HT-29 (cell line): ENCODE results near the gene ARMC12. TPM values are rescaled to one million over a fixed set of nuclear protein-coding genes. Genes with fewer than 3 reads are reported as not detected.
"Not testable (repeated sequence)": the region's sequence is repeated elsewhere in the genome, so short reads cannot be mapped to it uniquely, and the experiment has no call there.

Experiments used
- DNase-seq: peaks from one replicate; pipeline ENCODE4 v3.0.0-alpha.2; 2015; ENCODE audit warnings: low spot score
- total RNA-seq: library from RNA; depleted of rRNA; stranded (reverse); fragments of >200 nt; shearing (Covaris generic); gene quantifications from 2 replicates; pipeline ENCODE4 v1.2.3, GENCODE V29; 2014; rRNA removed

Gene ARMC12
- total RNA-seq = not detected in 2 replicates

GRCh38 chr6:35736982-35737412, at the start of gene ARMC12:
Gene ARMC12 (plus strand): TSS chr6:35737032. CDS start chr6:35737109, 77 bp downstream.
- DNase-seq = no peak

DNA sequence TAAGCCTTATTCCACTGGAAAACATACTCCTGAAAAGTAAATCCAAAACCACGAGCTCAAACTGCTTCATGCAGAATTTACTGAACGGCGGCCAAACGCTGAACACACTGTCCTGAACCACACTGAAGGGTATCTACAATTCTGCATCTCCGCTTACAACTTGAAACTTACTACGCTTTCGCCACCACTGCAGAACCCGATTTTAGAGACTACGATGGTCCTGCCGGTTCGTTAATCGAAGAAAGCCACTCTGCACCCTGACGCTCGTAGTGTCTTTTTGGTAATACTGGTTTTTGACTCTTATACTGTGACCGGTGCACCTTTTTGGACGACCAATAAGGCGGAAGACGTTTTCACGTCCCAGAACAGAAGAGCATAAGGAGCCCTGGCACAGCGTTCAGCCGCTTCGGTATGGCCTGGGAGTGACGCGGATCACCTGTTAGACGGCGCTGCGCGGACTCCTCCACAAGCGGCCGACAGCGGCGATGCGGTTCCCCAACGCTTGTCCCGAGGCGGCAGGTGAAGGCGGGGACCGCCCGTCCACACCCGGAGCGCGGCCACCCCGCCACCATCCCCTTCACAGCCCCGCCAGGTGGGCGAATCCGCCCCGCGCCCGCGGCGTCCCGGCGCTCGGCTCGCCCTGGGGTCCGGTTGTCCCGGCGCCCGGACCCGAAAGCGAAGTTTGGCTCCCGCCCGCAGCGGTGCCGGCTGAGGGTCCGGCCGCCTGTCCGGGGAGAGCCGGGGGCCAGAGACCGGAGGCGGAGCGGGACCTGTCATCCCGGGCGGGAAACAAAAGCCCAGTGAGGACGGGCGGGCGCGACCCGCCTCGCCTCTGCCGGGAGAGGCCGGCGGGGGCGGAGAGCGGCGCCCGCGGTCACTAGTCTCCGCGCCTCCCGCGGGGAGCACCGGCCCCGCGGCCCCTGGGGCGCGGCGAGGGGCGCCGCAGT, 48.9 kb upstream of the ARMC12 start:
- DNase-seq = peak; percentile 82

DNA sequence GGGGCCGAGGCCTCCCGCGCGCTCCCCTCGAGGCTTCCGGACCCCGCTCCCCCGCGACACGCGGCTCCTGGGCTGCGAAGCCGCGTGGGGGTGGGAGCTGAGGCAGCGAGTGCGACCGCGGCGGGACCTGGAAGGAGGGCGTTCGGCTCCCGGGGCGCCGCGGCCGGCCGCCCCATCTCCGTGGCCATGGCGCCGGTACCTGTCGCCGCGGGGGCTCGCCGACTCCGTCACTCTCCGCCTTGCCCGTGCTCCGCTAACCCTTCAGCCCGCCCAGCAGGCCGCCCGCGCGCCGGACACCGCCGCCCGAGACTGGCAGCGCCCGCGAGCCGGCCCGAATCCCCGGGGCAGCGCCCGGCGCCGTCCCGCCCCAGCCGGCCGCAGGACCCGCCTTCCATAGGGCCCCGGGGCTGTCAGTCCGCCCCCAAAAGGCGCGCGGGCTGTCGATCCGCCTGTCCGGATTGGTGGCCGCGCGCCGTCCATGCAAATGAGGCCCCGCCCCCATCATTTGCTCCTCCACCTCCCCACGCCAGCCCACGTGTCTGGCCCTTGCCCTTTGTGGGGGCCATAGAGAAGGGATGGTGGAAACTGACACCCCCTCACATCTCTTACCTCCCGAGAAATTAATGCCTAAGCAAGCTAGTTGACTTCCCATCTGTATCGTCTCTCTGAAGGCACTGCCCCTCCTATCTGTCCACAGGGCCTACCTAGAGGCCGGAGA, 48.1 kb upstream of the ARMC12 start, which contains the start of gene FKBP5:
Gene FKBP5 (minus strand): TSS at position 311 of the 718 bp plus-strand sequence. CDS start 46,091 bp downstream, outside the sequence.
- peak; percentile 91 for DNase-seq

- not testable (repeated sequence) for DNase-seq
Observed at GRCh38 chr6:35690006-35690405, 46.8 kb upstream of the ARMC12 start.

GRCh38 chr6:35690484-35690883, 46.3 kb upstream of the ARMC12 start:
- DNase-seq = no peak

- no peak for DNase-seq
Observed at GRCh38 chr6:35691027-35691824, 45.6 kb upstream of the ARMC12 start.

DNA sequence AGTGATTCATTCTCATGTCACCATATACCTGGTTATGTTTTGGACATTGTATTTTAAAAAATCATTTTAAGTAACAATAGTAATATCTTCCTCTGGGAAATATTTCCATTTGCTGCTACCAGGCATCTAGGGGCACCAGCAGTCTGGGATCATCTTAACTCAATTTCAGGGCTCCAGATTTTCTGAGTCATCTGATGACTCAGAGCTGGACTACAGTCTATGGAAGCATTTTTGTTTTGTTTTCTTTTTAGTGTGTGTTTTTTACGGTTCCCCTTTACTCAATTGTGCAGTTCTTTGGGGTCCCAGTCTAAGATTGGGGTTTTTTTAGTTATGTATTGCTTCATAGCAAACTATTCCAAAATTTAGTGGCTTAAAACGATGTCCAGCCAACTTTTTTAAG, 42.4 kb upstream of the ARMC12 start:
- no peak for DNase-seq

GRCh38 chr6:35698430-35698829, 38.4 kb upstream of the ARMC12 start:
- DNase-seq = not testable (repeated sequence)

- no peak for DNase-seq
Observed at GRCh38 chr6:35698858-35699257, 38.0 kb upstream of the ARMC12 start.

DNA sequence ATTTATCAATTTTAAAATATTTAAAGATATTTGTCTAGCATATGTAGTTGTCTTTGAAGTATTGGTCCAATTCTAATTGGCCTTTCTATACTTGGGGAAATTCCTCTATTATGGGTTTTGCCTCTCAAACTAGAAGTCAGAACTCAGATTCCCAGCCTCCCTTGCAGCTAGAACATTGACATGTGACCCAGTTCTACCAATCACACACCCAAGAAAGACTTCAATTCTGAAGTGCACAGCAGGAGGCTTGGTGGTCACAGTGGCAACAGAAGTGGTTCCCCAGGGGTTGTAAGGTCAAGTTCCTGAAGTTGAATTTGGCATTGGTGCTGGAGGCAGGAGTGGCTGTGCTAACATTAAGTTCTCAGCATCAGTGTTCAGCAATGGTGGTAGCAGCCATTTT, 33.3 kb upstream of the ARMC12 start:
- DNase-seq = peak; percentile 35

- no peak for DNase-seq
Observed at GRCh38 chr6:35706468-35706867, 30.4 kb upstream of the ARMC12 start.

DNA sequence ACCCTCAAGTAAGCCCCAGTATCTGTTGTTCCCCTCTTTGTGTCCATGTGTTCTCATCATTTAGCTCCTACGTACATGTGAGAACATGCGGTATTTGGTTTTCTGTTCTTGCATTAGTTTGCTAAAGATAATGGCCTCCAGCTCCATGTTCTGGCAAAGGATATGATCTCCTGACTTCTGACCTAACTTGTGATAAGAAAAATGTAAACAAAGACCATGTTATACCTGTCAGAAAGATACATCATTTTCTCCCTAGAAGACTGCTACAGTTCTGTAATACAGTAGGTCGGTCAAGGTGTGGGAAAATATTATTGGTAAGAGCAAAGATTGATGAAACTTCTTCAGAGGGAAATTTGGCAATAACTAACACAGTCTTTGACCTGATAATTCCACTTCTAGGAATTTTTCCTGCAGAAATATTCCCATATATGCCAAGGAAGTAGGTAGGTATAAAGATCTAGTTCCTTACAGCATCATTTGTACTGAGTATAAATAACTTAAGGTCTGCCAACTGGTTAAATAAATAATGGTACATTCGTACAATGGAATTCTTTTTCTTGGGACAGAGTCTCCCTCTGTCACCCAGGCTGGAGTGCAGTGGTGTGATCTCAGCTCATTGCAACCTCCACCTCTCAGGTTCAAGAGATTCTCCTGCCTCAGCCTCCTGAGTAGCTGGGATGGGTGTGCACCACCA, 29.0 kb upstream of the ARMC12 start:
- no peak for DNase-seq

GRCh38 chr6:35708585-35708984, 28.2 kb upstream of the ARMC12 start:
- no peak for DNase-seq

GRCh38 chr6:35710241-35710847, 26.5 kb upstream of the ARMC12 start:
- DNase-seq = no peak

DNA sequence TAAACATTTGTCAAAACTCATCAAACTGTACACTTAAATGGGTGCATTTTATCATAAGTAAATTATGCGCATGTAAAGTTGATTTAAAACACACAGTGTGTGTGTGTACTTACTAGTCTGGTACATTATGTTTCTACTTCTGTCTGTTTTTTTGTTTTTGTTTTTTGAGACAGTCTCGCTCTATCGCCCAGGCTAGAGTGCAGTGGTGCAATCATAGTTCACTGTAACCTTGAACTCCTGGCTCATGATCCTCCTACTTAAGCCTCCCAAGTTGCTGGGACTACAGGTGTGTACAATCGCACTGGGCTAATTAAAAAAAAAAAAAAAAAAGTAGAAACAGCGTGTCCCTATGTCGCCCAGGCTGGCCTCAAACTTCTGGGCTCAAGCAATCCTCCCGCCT, 25.1 kb upstream of the ARMC12 start:
- DNase-seq = no peak

- no peak for DNase-seq
Observed at GRCh38 chr6:35713006-35713767, 23.6 kb upstream of the ARMC12 start.

DNA sequence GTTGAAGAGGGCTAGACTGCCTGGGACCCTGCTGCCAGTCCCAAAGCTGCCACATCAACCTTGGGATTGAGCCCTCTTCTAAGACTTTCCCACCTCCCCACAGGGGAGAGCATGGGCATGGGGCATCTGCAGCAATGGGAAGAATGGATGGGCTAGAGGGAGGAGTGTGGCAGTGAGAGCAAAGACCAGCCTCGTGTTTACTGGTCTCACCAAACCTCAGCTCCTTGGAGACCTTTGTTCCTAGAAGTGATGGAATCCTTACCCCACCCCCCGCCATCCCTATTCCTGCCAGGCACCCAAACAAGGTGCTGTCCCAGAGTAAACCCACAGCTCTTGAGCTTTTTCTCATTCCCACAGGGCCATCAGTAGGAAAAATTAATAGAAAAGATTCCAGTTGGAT, 20.0 kb upstream of the ARMC12 start:
- no peak for DNase-seq

DNA sequence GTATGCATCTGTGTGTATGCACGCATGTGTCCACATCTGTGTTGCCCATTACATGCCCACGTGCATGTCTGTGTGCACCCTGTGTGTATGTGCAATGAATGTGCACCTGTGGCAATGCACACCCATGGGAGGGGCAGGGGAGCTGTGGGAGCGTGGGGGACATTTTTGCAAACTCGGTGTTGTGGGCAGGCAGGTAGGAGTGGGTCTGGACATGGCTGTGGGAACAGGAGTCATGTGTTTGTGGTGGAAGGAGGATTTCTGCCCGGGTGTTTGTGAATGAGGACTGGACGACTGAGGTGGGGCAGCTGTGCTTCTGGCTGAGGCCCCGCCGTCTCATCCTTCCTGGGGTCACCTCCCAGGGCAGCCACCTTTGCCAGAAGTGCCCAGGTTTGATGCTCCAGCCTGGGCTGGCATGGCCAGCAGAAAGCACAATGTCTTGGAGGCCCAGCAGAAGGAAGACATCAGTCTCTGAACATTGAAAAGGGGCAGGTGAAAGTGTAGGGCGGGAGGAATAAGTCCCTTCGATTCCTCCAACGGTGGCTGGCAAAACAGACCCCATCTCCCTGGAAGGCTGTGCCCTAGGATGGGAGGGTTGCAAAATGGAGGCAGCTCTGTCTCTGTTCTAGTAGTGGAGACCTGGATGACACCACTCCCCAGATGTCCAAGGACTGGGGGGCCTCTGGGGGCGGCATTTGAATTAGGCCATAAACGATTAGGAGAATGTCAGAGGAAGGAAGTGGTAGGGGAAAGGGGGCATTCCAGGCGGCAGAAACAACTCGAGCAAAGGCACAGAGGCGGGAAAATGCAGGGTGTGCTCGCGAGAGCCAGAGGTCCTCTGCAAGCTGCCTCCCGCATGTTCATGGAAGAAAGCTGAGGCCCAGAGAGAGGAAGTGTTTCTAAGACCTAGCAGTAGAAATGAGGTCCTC, 19.1 kb upstream of the ARMC12 start:
- DNase-seq = no peak

DNA sequence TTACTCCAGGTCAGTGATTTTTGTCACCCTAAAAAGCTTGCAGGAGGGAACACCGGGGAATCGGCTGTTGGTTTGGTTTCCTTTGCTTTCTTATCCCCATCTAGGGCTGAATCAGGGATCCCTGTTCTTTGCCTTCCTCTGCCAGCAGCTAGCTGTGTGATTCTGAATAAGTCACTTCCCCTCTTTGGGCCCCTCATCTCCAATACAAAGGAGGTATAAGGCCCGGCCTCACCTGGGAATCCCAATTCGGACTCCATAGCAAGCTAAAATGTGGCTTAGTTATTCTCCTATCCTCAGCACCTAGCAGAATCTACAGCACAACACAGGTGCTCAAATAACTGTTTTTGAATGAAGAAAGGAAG, 18.5 kb upstream of the ARMC12 start:
- no peak for DNase-seq
